Stimulated activated CD4-positive, alpha-beta T cell treated with anti-CD3 and anti-CD28 coated beads, Interleukin-15, amount 100 ng/mL, for 24 hours (primary cell): Measurements from ENCODE around the gene ALOXE3.

Source experiments
- DNase-seq: peaks from one replicate; pipeline ENCODE4 v3.0.0-alpha.2; 2020

The ALOXE3 gene

GRCh38 chr17:8046306-8046928 is 71.9 kb downstream of the ALOXE3 start:
- DNase-seq: no peak
